ENCODE measurements around the gene PRKAR1B. TPM values are rescaled to one million over a fixed set of nuclear protein-coding genes. Genes with fewer than 3 reads are reported as not detected.

The PRKAR1B gene
- total RNA-seq, 1 donor from 2014 or later = 21.7 TPM

- no peak for DNase-seq (ENCODE audit: low spot score)
- no peak for TF ChIP-seq CTCF (IDR thresholded peaks at IDR 0.05; ENCODE audit: unreplicated experiment)
- no peaks in the 10 kb centered on the region for H3K9me3 Mint-ChIP-seq (ENCODE audit: unreplicated experiment)
- H3K4me3 Mint-ChIP-seq (ENCODE audit: unreplicated experiment) = no peak overlapping the region
- H3K27me3 Mint-ChIP-seq (ENCODE audit: unreplicated experiment) = peaks cover 4% of the 10 kb centered on the region
- peaks cover 10% of the 10 kb centered on the region for H3K36me3 Mint-ChIP-seq (ENCODE audit: low read depth, unreplicated experiment)
- H3K27ac Mint-ChIP-seq (ENCODE audit: unreplicated experiment) = no peak overlapping the region
- H3K4me1 Mint-ChIP-seq (ENCODE audit: unreplicated experiment) = no peaks in the 10 kb centered on the region
Measured at GRCh38 chr7:593324-594115, 133.6 kb downstream of the PRKAR1B start.

- TF ChIP-seq CTCF (IDR thresholded peaks at IDR 0.05; ENCODE audit: unreplicated experiment) = no peak
- Mint-ChIP-seq H3K36me3 (ENCODE audit: low read depth, unreplicated experiment) (peaks cover 15% of the 10 kb centered on the region), H3K4me1 (ENCODE audit: unreplicated experiment) (no peaks in the 10 kb centered on the region), H3K27me3 (ENCODE audit: unreplicated experiment) (peaks cover 8% of the 10 kb centered on the region), H3K9me3 (ENCODE audit: unreplicated experiment) (peaks cover 4% of the 10 kb centered on the region), H3K27ac (ENCODE audit: unreplicated experiment) (no peak overlapping the region), H3K4me3 (ENCODE audit: unreplicated experiment) (no peak overlapping the region)
- DNase-seq (ENCODE audit: low spot score) = no peak
Measured at GRCh38 chr7:591856-592628, 135.0 kb downstream of the PRKAR1B start.

DNA sequence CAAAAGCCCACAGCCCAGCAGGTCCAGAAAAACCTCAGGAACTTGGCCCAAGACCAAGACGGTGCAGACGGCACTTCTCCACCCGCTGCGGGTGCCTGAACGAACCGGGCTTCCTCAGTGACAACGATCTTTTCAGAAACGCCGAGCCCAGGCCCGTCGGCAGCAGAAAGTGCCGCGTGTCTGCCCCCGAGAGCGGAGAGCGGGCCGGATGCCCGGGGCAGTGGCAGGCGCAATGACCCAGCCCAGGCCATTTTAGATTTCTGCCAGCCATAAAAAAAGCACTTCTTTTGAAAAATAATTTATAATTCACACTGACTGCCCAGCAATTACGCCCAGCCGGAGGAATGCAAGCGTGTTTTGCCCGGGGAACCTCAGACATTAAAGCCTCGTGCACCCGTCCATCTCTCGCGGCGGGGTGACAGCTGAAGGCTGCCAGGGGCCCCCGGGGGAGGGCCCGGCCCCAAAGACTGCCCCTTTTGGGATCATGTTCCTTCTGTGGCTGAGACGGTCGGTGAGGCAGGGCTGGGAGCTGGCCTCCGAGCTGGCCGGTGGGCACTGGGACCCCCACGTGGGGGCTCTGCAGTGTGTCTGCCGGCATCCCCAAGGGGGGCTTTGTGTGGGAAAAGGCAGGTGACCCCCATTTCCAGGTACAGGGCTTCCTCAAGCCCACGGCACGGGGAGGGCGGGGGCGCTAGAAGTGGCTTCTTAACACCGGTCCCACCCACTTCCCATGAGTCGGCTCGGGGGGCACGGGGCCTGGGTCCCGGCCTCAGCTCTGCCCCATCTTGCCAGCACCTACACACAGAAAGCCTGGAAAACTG lies 136.1 kb downstream of the PRKAR1B start:
- H3K27me3 Mint-ChIP-seq (ENCODE audit: unreplicated experiment) = peaks cover 9% of the 10 kb centered on the region
- DNase-seq (ENCODE audit: low spot score) = no peak
- no peak overlapping the region for H3K4me3 Mint-ChIP-seq (ENCODE audit: unreplicated experiment)
- H3K9me3 Mint-ChIP-seq (ENCODE audit: unreplicated experiment) = peaks cover 4% of the 10 kb centered on the region
- no peak overlapping the region for H3K27ac Mint-ChIP-seq (ENCODE audit: unreplicated experiment)
- H3K4me1 Mint-ChIP-seq (ENCODE audit: unreplicated experiment) = no peaks in the 10 kb centered on the region
- peaks cover 22% of the 10 kb centered on the region for H3K36me3 Mint-ChIP-seq (ENCODE audit: low read depth, unreplicated experiment)
- TF ChIP-seq CTCF (IDR thresholded peaks at IDR 0.05; ENCODE audit: unreplicated experiment) = no peak

DNA sequence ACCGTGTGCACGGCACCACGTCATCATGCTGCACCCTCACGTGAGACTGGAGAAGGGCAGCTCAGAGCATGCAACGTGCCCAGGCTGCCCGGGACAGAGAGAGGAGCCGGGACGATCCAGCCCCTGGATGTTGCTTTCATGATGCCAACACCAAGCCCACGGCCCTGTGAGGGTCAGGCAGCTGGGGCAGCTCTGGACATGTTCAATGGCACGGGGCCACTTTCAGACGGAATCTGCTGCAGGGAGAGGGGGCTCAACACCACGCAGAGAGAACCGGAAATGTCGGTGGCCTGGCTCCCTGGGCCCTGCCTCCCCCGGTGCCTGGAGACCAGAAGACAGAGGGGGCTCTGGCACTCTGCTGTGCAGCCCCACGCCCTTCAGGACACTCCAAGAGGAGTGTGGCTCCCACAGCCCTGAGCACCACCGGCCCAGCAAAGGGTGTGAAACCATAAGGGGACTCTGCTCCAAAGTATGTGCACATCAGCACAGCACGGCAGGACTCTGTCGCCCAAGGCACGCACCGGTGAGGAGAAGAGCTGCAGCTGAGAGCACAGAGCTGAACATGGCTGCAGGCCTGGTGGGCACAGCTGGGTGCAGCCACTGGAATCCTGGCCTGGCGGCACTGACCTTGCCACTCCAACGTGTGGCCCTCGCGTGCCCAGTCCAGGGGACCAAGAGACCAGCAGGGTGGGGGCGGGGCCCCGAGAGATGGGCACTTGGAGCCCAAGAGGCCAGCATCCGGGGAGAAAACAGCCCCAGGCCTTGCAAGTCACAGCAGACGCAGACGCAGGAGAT lies 137.1 kb downstream of the PRKAR1B start:
- Mint-ChIP-seq H3K36me3 (ENCODE audit: low read depth, unreplicated experiment) (peaks cover 29% of the 10 kb centered on the region), H3K4me1 (ENCODE audit: unreplicated experiment) (no peaks in the 10 kb centered on the region), H3K4me3 (ENCODE audit: unreplicated experiment) (no peak overlapping the region), H3K9me3 (ENCODE audit: unreplicated experiment) (peaks cover 4% of the 10 kb centered on the region), H3K27me3 (ENCODE audit: unreplicated experiment) (peaks cover 12% of the 10 kb centered on the region), H3K27ac (ENCODE audit: unreplicated experiment) (no peak overlapping the region)
- TF ChIP-seq CTCF (IDR thresholded peaks at IDR 0.05; ENCODE audit: unreplicated experiment) = no peak
- no peak for DNase-seq (ENCODE audit: low spot score)

Data from endothelial cell (in vitro differentiated cells).